Stimulated activated CD8-positive, alpha-beta memory T cell treated with anti-CD3 and anti-CD28 coated beads, Interleukin-12 subunit alpha, Interleukin-12 subunit beta, amount 100 ng/mL, for 1 hour (primary cell): ENCODE results near the gene THAP9.

Source experiments
- DNase-seq: peaks from one replicate; pipeline ENCODE4 v3.0.0-alpha.2; 2020; ENCODE audit warnings: low read depth

Gene THAP9

DNA sequence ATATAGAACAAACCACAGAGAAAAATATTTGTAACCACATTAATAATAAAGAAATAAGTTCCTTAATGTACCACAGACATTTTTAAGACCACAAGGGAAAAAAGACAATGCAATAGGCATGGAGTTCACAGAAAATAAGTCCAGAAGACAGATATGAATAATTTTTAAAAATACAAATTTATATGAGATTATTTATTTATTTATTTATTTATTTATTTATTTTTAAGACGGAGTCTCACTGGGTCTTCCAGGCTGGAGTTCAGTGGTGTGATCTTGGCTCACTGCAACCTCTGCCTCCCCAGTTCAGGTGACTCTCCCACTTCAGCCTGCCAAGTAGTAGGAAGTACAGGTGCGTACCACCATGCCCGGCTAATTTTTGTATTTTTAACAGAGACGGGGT lies 53.7 kb downstream of the THAP9 start:
- DNase-seq, result no peak

- DNase-seq, result no peak
Observed at GRCh38 chr4:82957045-82957444, 56.5 kb downstream of the THAP9 start.

GRCh38 chr4:82965763-82966162 lies 65.2 kb downstream of the THAP9 start:
- DNase-seq, result no peak

- DNase-seq, result no peak
Observed at GRCh38 chr4:82968972-82969371, 68.4 kb downstream of the THAP9 start.

DNA sequence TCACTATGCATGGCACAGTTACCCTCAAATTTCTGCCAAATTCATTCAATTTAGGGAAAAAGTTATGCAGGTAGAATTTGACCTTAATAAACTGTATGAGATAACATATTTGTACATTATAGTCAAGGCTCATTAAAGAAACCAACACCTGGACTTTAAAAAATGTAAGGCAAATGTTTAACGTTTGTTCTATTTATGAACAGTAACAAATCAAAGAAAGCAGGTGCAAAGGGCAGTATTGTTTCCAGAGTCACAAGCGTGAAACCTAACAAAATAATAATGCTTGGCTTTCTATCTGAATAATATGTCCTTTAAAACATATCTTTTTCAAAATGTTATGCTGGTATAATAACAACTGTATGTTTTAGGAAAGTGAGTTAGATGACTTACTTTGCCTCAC lies 68.9 kb downstream of the THAP9 start:
- DNase-seq, result no peak
